K562 (cell line): ENCODE measurements around the gene PPP1R12C. TPM values are rescaled to one million over a fixed set of nuclear protein-coding genes. Genes with fewer than 3 reads are reported as not detected.

Experiments
- ARID1B ChIP-seq: fragments of 450-650 bp; IDR thresholded peaks from 2 replicates; pipeline ENCODE4 v1.6.1; 2016; ENCODE audit warnings: antibody characterized with exemption, mild to moderate bottlenecking, inconsistent platforms
- ARNT ChIP-seq, 2 experiments: fragments of 450-650 bp; IDR thresholded peaks; 2 replicates each; pipeline ENCODE4 v1.6.1; 2016; ENCODE audit warnings: mild to moderate bottlenecking in 1 of 2
- BRD9 ChIP-seq: fragments of 450-650 bp; IDR thresholded peaks from 2 replicates; pipeline ENCODE4 v1.6.1; 2018; ENCODE audit warnings: low read depth; ENCODE audit not compliant: partially characterized antibody
- CCNT2 ChIP-seq: IDR thresholded peaks from 2 replicates; pipeline ENCODE4 v1.6.1; 2011; ENCODE audit warnings: borderline replicate concordance, low read depth, mild to moderate bottlenecking, moderate library complexity, mixed read lengths, low read length; ENCODE audit not compliant: insufficient read length; ENCODE audit errors: extremely low read depth
- CEBPG ChIP-seq, 3 experiments: fragments of 200-800 bp in 1 of 3; sonication (Bioruptor generic) in 1 of 3; sonication (generic) in 1 of 3; formaldehyde crosslinking in 1 of 3; IDR thresholded peaks in 2 of 3; conservative IDR thresholded peaks in 1 of 3; 2 replicates each; pipeline versions ENCODE4 v1.6.1 to v1.8.0; 2016 to 2022; ENCODE audit warnings: missing compliant biosample characterization in 2 of 3, missing genetic modification characterization in 2 of 3, mild to moderate bottlenecking in 1 of 3, missing genetic modification reagents in 1 of 3
- DNMT1 ChIP-seq: fragments of 450-650 bp; IDR thresholded peaks from 2 replicates; pipeline ENCODE4 v1.6.1; 2016; ENCODE audit warnings: antibody characterized with exemption, mild to moderate bottlenecking
- ELF4 ChIP-seq: fragments of 450-650 bp; formaldehyde crosslinking; IDR thresholded peaks from 2 replicates; pipeline ENCODE4 v1.4.0; 2022; ENCODE audit warnings: missing genetic modification characterization
- ESRRA ChIP-seq: fragments of 450-650 bp; IDR thresholded peaks from 2 replicates; pipeline ENCODE4 v1.6.1; 2014; ENCODE audit warnings: low read depth, mild to moderate bottlenecking, moderate library complexity, borderline replicate concordance
- HNRNPLL ChIP-seq: fragments of 200-400 bp; formaldehyde crosslinking; IDR thresholded peaks from 2 replicates; pipeline ENCODE4 v1.6.1; 2017; ENCODE audit warnings: low read length, low read depth, mild to moderate bottlenecking; ENCODE audit not compliant: poor library complexity, severe bottlenecking
- JUN ChIP-seq, 2 experiments: sonication (generic) in 1 of 2; formaldehyde crosslinking in 1 of 2; IDR thresholded peaks; 2 replicates each; pipeline versions ENCODE4 v1.6.1 to v1.8.0; 2012 to 2022; ENCODE audit warnings: borderline replicate concordance in 2 of 2, mild to moderate bottlenecking in 2 of 2, improper control_type of control experiment in 1 of 2, low read depth in 1 of 2, low read length in 1 of 2, missing genetic modification reagents in 1 of 2
- MTA1 ChIP-seq: fragments of 450-650 bp; IDR thresholded peaks from 2 replicates; pipeline ENCODE4 v1.6.1; 2017; ENCODE audit warnings: borderline replicate concordance
- MXD1 ChIP-seq: fragments of 250-450 bp; sonication (Bioruptor Pico); IDR thresholded peaks from 2 replicates; pipeline ENCODE4 v1.8.0; 2021; ENCODE audit warnings: borderline replicate concordance, mild to moderate bottlenecking, moderate library complexity; ENCODE audit not compliant: poor library complexity, severe bottlenecking
- NCOA1 ChIP-seq: fragments of 450-650 bp; IDR thresholded peaks from 2 replicates; pipeline ENCODE4 v1.6.1; 2016; ENCODE audit warnings: low read depth
- POLR2AphosphoS2 ChIP-seq: IDR thresholded peaks from 2 replicates; pipeline ENCODE4 v1.6.1; 2012; ENCODE audit warnings: low read length, improper control_type of control experiment
- POLR2B ChIP-seq: fragments of 450-650 bp; IDR thresholded peaks from 2 replicates; pipeline ENCODE4 v1.6.1; 2018; ENCODE audit warnings: low read depth; ENCODE audit not compliant: partially characterized antibody
- RBBP5 ChIP-seq: fragments of 200-600 bp; sonication (generic); IDR thresholded peaks from 2 replicates; pipeline ENCODE4 v1.6.1; 2012; ENCODE audit warnings: borderline replicate concordance, mild to moderate bottlenecking, low read length, control low read depth, inconsistent platforms; ENCODE audit not compliant: insufficient read depth, poor library complexity, severe bottlenecking
- SIN3A ChIP-seq, 2 experiments: fragments of 150-350 bp in 1 of 2; IDR thresholded peaks; 2 replicates each; pipeline ENCODE4 v1.6.1; 2011 to 2016; ENCODE audit warnings: borderline replicate concordance in 2 of 2, low read depth in 2 of 2, low read length in 2 of 2, mild to moderate bottlenecking in 2 of 2, moderate library complexity in 2 of 2; ENCODE audit not compliant: control insufficient read depth in 1 of 2
- TAF1 ChIP-seq: IDR thresholded peaks from 2 replicates; pipeline ENCODE4 v1.6.1; 2011; ENCODE audit warnings: mild to moderate bottlenecking, low read length, moderate library complexity; ENCODE audit not compliant: insufficient read depth, control insufficient read depth, severe bottlenecking; ENCODE audit errors: extremely low read depth
- TBL1XR1 ChIP-seq, 2 experiments: IDR thresholded peaks; 2 replicates each; pipeline ENCODE4 v1.6.1; 2012; ENCODE audit warnings: improper control_type of control experiment in 2 of 2, low read length in 2 of 2, mild to moderate bottlenecking in 1 of 2
- ZEB2 ChIP-seq: fragments of 450-650 bp; IDR thresholded peaks from 2 replicates; pipeline ENCODE4 v1.6.1; 2016
- ZNF644 ChIP-seq: fragments of 200-800 bp; sonication (Bioruptor generic); IDR thresholded peaks from 2 replicates; pipeline ENCODE4 v1.6.1; 2016; ENCODE audit warnings: low read depth, missing genetic modification characterization, missing compliant biosample characterization
- polyA plus RNA-seq, 8 experiments: library from polyadenylated mRNA; depleted of rRNA in 4 of 8; stranded (reverse) in 5 of 8; unstranded in 3 of 8; fragments of >200 nt; fragmentation: Nextera tagmentation in 2 of 8; fragmentation: Illumina TruSeq in 1 of 8; extraction: Ambion mirVana in 2 of 8; extraction: Trizol in 1 of 8; gene quantifications; 2 replicates each; pipeline versions ENCODE4 v1.2.1 to v1.2.3, GENCODE V29; 2011 to 2014; ENCODE audit warnings: inconsistent platforms in 1 of 8, missing spikeins in 1 of 8
- total RNA-seq, 7 experiments: library from RNA; depleted of rRNA in 6 of 7; stranded (reverse); fragments of >200 nt in 6 of 7; fragmentation: Illumina TruSeq in 2 of 7; extraction: Trizol in 2 of 7; gene quantifications; 2 replicates each; pipeline versions ENCODE4 v1.2.1 to v1.2.3, GENCODE V29; 2011 to 2021; ENCODE audit warnings: low replicate concordance in 1 of 7
- TF ChIP-seq, protein P1 (sequence below): sonication (generic); formaldehyde crosslinking; IDR thresholded peaks from 2 replicates; pipeline ENCODE4 v1.8.0; 2022; ENCODE audit warnings: missing genetic modification reagents, mild to moderate bottlenecking, moderate library complexity, borderline replicate concordance
- TF ChIP-seq, protein P2 (sequence below): sonication (generic); formaldehyde crosslinking; IDR thresholded peaks from 2 replicates; pipeline ENCODE4 v1.8.0; 2023; ENCODE audit warnings: mild to moderate bottlenecking, missing genetic modification reagents

The PPP1R12C gene
- total and polyA plus RNA-seq, 9 of the 15 experiments (the other 6 are each of a cell fraction or from before 2014, with no cell fraction given), result 1.8 to 136 (median 33.7) TPM

GRCh38 chr19:55080121-55080967, 37.1 kb downstream of the PPP1R12C start (continued):
- TF ChIP-seq ESRRA, result no peak
- peak; percentile 46; the same call in 1 of the 2 replicates for TF ChIP-seq NCOA1
- peak; percentile 37 for TF ChIP-seq RBBP5
- peak; percentile 61 for TF ChIP-seq MXD1 (CRISPR knock-in tag)
- no peak for TF ChIP-seq MTA1
- peak; percentile 3; the same call in 1 of the 2 replicates for TF ChIP-seq CEBPG (CRISPR knock-in tag; IDR thresholded peaks at IDR 0.05)
- no peak for TF ChIP-seq CEBPG (tag; conservative IDR thresholded peaks at IDR 0.05 in 1 of 2, IDR thresholded peaks at IDR 0.05 in 1 of 2)
- TF ChIP-seq BRD9, result peak; percentile 87
- TF ChIP-seq JUN (IDR thresholded peaks at IDR 0.05; ENCODE audit: borderline replicate concordance, low read depth, low read length), result peak; percentile 18; the same call in 1 of the 2 replicates
- no peak for TF ChIP-seq JUN (CRISPR knock-in tag; IDR thresholded peaks at IDR 0.05; ENCODE audit: borderline replicate concordance)
- no peak for TF ChIP-seq ZNF644 (tag)
- TF ChIP-seq TBL1XR1 (IDR thresholded peaks at IDR 0.05; ENCODE audit: low read length in 2 of 2), result 0 out of 4 replicates have a peak, but pooled peaks of 1 of the 2 experiments have one; percentile 40
- TF ChIP-seq POLR2AphosphoS2, result no peak
- TF ChIP-seq ARNT (IDR thresholded peaks at IDR 0.05), result peak; percentile 38 to 47; a peak in 2 of 4 replicates
- peak; percentile 75 for TF ChIP-seq ARID1B
- TF ChIP-seq ZEB2, result 0 out of 2 replicates have a peak, but pooled peaks have one; percentile 28
- TF ChIP-seq, protein P1, sequence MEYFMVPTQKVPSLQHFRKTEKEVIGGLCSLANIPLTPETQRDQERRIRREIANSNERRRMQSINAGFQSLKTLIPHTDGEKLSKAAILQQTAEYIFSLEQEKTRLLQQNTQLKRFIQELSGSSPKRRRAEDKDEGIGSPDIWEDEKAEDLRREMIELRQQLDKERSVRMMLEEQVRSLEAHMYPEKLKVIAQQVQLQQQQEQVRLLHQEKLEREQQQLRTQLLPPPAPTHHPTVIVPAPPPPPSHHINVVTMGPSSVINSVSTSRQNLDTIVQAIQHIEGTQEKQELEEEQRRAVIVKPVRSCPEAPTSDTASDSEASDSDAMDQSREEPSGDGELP (CRISPR knock-in tag), result peak; percentile 62; the same call in 1 of the 2 replicates
- TF ChIP-seq CCNT2, result peak; percentile 14
- peak; percentile 87 for TF ChIP-seq POLR2B
- peak; percentile 36 to 49; a peak in 2 of 4 replicates for TF ChIP-seq SIN3A (IDR thresholded peaks at IDR 0.05; ENCODE audit: borderline replicate concordance in 2 of 2, control insufficient read depth in 1 of 2, low read depth in 2 of 2, low read length in 2 of 2)
- TF ChIP-seq, protein P2, sequence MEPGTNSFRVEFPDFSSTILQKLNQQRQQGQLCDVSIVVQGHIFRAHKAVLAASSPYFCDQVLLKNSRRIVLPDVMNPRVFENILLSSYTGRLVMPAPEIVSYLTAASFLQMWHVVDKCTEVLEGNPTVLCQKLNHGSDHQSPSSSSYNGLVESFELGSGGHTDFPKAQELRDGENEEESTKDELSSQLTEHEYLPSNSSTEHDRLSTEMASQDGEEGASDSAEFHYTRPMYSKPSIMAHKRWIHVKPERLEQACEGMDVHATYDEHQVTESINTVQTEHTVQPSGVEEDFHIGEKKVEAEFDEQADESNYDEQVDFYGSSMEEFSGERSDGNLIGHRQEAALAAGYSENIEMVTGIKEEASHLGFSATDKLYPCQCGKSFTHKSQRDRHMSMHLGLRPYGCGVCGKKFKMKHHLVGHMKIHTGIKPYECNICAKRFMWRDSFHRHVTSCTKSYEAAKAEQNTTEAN (CRISPR knock-in tag), result no peak
- peak; percentile 90 for TF ChIP-seq HNRNPLL
- peak; percentile 35 for TF ChIP-seq TAF1
- 0 out of 2 replicates have a peak, but pooled peaks have one; percentile 68 for TF ChIP-seq DNMT1
- TF ChIP-seq ELF4 (CRISPR knock-in tag), result peak; percentile 85
